Upper lobe of left lung (tissue), 6 donors: ENCODE measurements around the gene ASB15. TPM values are rescaled to one million over a fixed set of nuclear protein-coding genes. Genes with fewer than 3 reads are reported as not detected.

Source experiments
- ATAC-seq, 2 donors: fragments of 200-7000 bp; cut with Tn5 transposase; one replicate each; pipeline ENCODE4 v1.9.1; 2022; ENCODE audit warnings: mild to moderate bottlenecking in 2 of 2, moderate library complexity in 2 of 2; ENCODE audit not compliant: low FRiP score in 2 of 2
- DNase-seq, 2 donors: peaks; one replicate each; pipeline ENCODE4 v3.0.0-alpha.2; 2019 to 2020
- H3K27ac ChIP-seq, 4 donors: fragments of 200-600 bp; sonication (generic); one replicate each; pipeline ENCODE4 v1.5.1; 2016 to 2019
- H3K27me3 ChIP-seq, 4 donors: fragments of 200-600 bp; sonication (generic); one replicate each; pipeline ENCODE4 v1.5.1; 2017 to 2019
- H3K36me3 ChIP-seq, 4 donors: fragments of 200-600 bp; sonication (generic); one replicate each; pipeline ENCODE4 v1.5.1; 2016 to 2019
- H3K4me1 ChIP-seq, 4 donors: fragments of 200-600 bp; sonication (generic); one replicate each; pipeline ENCODE4 v1.5.1; 2018 to 2019
- H3K4me3 ChIP-seq, 4 donors: fragments of 200-600 bp; sonication (generic); one replicate each; pipeline ENCODE4 v1.5.1; 2017 to 2019; ENCODE audit warnings: mild to moderate bottlenecking in 2 of 4, moderate library complexity in 1 of 4
- H3K9me3 ChIP-seq, 4 donors: fragments of 200-600 bp; sonication (generic); one replicate each; pipeline ENCODE4 v1.5.1; 2018 to 2019
- EP300 ChIP-seq, 4 donors: sonication (generic); formaldehyde crosslinking; IDR thresholded peaks; one replicate each; pipeline ENCODE4 v1.5.1; 2017; ENCODE audit warnings: antibody characterized with exemption in 4 of 4, control low read depth in 2 of 4
- POLR2A ChIP-seq, 4 donors: fragments of 450-650 bp; IDR thresholded peaks; one replicate each; pipeline ENCODE4 v1.5.1; 2016 to 2017; ENCODE audit warnings: antibody characterized with exemption in 4 of 4, mild to moderate bottlenecking in 2 of 4
- POLR2AphosphoS5 ChIP-seq, 2 donors: sonication (generic); formaldehyde crosslinking; IDR thresholded peaks; one replicate each; pipeline ENCODE4 v1.5.1; 2017; ENCODE audit warnings: antibody characterized with exemption in 2 of 2
- WGBS, 2 donors: methylation state at CpG; one replicate each; pipeline ENCODE4 v1.1.5; 2017 to 2018; 5-methylcytosine and 5-hydroxymethylcytosine counted together
- total RNA-seq, 6 donors: library from RNA; depleted of rRNA in 4 of 6; stranded (reverse); fragments of >200 nt in 4 of 6; gene quantifications; one replicate each; pipeline versions ENCODE4 v1.1.0 to v1.2.1, GENCODE V29; 2016 to 2021
- TF ChIP-seq, protein P1 (sequence below), 6 experiments: fragments of 450-650 bp in 4 of 6; fragments of 200-600 bp in 2 of 6; sonication (generic) in 2 of 6; IDR thresholded peaks; one replicate each; pipeline ENCODE4 v1.5.1; 2016 to 2019; ENCODE audit warnings: antibody characterized with exemption in 6 of 6
- donor health status: DM: no; HTN: no; CAD: no; lungs with moderate emphysema.
- donor health status: DM: no; HTN: yes; CAD: no; lungs with severe emphysema.

Gene ASB15
- total RNA-seq, 6 donors from 2014 or later, result not detected

DNA sequence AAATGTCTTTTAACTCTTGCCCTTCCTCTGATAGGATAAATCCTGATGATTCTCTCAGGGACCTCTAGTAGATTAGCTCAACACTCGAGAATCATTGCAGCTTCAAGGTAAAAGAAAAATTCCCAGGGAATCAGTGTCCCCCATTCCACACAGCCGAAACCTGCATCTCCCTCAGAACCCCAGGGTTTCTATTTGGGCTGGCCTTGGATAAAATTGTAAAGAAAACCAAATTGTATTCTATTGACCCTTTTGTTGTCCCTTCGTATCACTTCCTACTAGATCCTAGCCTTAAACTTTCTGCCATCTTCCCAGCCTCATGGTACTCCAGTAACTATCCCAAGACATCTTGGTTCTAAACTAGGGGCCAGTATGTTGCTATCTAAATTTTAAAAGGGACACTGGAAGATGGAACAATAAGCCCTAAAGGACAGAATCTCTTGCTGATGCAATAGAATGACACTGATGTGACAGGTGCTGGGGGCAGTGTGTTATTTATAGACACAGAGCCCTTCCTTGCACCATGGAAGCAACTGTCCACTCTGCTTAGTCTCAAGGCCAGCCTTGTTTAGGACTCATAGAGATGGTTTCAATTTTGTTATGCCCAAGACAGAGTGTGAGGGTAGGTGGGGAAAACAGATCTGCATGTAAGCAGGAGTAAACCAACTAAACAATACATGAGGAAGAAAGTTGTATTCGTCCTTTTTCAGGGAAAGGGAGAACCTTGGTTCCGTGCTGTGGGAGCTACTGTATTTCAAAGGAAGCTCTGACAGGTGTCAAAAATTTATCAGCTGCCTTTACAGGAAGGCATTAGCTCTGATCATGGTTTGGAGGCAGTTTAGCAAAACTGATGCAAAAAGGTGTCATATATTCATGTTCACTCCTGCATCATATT, 7.6 kb downstream of the ASB15 start:
- no peak for DNase-seq
- Histone ChIP-seq H3K4me3 (no peak overlapping the region), H3K27ac (no peak overlapping the region), H3K27me3 (no peaks in the 10 kb centered on the region), H3K36me3 (no peaks in the 10 kb centered on the region), H3K9me3 (no peaks in the 10 kb centered on the region), H3K4me1 (no peaks in the 10 kb centered on the region)
- WGBS, 2 donors, result 81 to 83% methylated on average over 5 of the region's 5 CpGs
- TF ChIP-seq POLR2AphosphoS5 (IDR thresholded peaks at IDR 0.05) (no peak), POLR2A (IDR thresholded peaks at IDR 0.05) (no peak), EP300 (IDR thresholded peaks at IDR 0.05) (no peak)
- TF ChIP-seq, protein P1, sequence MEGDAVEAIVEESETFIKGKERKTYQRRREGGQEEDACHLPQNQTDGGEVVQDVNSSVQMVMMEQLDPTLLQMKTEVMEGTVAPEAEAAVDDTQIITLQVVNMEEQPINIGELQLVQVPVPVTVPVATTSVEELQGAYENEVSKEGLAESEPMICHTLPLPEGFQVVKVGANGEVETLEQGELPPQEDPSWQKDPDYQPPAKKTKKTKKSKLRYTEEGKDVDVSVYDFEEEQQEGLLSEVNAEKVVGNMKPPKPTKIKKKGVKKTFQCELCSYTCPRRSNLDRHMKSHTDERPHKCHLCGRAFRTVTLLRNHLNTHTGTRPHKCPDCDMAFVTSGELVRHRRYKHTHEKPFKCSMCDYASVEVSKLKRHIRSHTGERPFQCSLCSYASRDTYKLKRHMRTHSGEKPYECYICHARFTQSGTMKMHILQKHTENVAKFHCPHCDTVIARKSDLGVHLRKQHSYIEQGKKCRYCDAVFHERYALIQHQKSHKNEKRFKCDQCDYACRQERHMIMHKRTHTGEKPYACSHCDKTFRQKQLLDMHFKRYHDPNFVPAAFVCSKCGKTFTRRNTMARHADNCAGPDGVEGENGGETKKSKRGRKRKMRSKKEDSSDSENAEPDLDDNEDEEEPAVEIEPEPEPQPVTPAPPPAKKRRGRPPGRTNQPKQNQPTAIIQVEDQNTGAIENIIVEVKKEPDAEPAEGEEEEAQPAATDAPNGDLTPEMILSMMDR (IDR thresholded peaks at IDR 0.05), result no peak
- no peak for ATAC-seq

DNA sequence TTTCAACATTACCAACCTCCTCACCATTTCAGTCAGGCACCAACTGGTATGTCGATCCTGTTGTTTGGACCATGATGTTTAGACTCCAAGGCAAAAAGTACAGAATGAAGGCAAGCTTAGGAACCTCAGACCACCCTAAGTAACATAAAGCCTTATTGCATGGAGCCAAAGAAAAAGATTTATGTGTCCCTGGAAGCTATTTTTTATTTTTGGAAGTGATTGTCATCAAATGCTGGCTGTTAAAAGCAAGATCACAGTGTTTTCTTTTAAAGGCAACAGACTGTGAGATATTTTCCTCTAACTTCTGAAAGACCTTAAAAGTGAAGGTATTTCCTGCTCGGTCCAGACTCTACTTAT, 8.2 kb downstream of the ASB15 start:
- no peaks in the 10 kb centered on the region for H3K36me3 ChIP-seq
- no peak for DNase-seq
- no peak for ATAC-seq

DNA sequence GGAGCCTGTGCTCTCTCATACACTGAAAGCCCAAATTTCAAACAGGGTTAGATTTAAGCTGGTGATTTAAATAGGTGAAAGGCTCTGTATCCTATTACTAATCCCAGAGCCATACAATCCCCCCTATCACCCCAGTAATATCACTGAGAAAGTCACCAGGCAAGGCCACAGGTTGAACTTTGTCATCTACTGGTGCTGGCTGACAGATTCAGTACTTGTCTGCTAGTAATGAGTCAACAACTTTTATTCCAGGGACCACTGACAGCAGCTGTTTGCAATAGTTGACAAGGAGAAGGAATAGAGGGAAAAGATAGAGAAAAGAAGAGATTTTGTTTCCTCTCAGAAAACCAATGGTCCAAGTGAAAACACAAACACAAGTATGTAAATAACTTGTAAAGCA, 10.4 kb downstream of the ASB15 start:
- Histone ChIP-seq H3K27me3 (no peaks in the 10 kb centered on the region), H3K9me3 (no peaks in the 10 kb centered on the region), H3K36me3 (no peaks in the 10 kb centered on the region), H3K4me1 (peaks cover 0 to 4% (median 0%) of the 10 kb centered on the region in 4 donors), H3K27ac (no peak overlapping the region), H3K4me3 (no peak overlapping the region)
- TF ChIP-seq POLR2A (IDR thresholded peaks at IDR 0.05), result no peak
- TF ChIP-seq, protein P1 (IDR thresholded peaks at IDR 0.05), result no peak
- TF ChIP-seq POLR2AphosphoS5 (IDR thresholded peaks at IDR 0.05), result no peak
- TF ChIP-seq EP300 (IDR thresholded peaks at IDR 0.05), result no peak
- no peak for DNase-seq
- ATAC-seq, result no peak

More for the DNA sequence above, 8.2 kb downstream of the ASB15 start:
- Histone ChIP-seq H3K4me3 (no peak overlapping the region), H3K9me3 (no peaks in the 10 kb centered on the region), H3K27ac (no peak overlapping the region), H3K27me3 (no peaks in the 10 kb centered on the region), H3K4me1 (no peaks in the 10 kb centered on the region)
- TF ChIP-seq POLR2AphosphoS5 (IDR thresholded peaks at IDR 0.05), result no peak
- TF ChIP-seq, protein P1 (IDR thresholded peaks at IDR 0.05), result no peak
- TF ChIP-seq EP300 (IDR thresholded peaks at IDR 0.05), result no peak
- TF ChIP-seq POLR2A (IDR thresholded peaks at IDR 0.05), result no peak
- 78 to 88% methylated on average over 2 of the region's 2 CpGs for WGBS, 2 donors

DNA sequence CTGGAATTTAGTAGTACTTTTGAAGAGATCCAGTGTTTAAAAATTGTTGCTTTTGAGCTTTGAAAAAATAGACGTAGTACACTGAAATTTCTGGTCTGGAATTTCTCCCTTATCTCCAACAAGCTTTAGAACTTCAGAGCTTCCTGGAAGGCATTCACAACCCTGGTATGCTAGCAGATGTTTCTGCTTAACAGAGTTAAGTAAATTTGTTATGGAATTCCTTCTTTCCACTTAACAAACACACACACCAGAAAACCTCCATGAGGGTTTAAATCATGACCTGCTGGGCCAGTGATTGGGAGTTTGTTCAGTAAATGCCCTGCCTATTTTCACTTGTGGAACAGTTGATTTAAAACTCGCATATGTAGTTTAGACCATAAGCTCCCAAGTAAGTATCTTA, 13.7 kb downstream of the ASB15 start:
- no peaks in the 10 kb centered on the region for H3K36me3 ChIP-seq
- no peaks in the 10 kb centered on the region for H3K27me3 ChIP-seq
- TF ChIP-seq POLR2AphosphoS5 (IDR thresholded peaks at IDR 0.05) (no peak), POLR2A (IDR thresholded peaks at IDR 0.05) (no peak), EP300 (IDR thresholded peaks at IDR 0.05) (no peak)
- TF ChIP-seq, protein P1 (IDR thresholded peaks at IDR 0.05), result no peak
- H3K9me3 ChIP-seq, result no peaks in the 10 kb centered on the region
- DNase-seq (no peak), ATAC-seq (peak in 1 of 2 donors; percentile 23)
- H3K4me1 ChIP-seq, result peaks cover 0 to 4% (median 0%) of the 10 kb centered on the region in 4 donors
- no peak overlapping the region for H3K4me3 ChIP-seq
- 32 to 48% methylated on average over 2 of the region's 2 CpGs for WGBS, 2 donors
- no peak overlapping the region for H3K27ac ChIP-seq

DNA sequence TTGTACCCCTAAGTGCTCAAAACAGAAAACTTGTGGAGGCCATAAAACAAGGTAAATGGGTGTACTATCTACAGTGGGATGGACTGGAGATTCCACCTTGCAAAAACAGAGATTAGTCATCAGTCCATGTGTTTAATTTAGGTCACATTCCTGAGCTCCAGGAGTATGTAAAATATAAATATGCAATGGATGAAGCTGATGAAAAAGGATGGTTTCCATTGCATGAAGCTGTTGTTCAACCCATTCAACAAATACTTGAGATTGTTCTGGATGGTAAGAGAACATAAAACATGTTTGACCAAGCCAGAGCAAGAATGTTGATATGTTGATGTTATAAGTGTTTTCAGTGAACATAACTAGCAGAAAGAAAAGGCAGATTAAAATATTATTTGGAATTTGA, 14.6 kb downstream of the ASB15 start:
- no peak overlapping the region for H3K27ac ChIP-seq
- DNase-seq, result no peak

More for the DNA sequence above, 14.6 kb downstream of the ASB15 start:
- TF ChIP-seq EP300 (IDR thresholded peaks at IDR 0.05), result no peak
- TF ChIP-seq, protein P1 (IDR thresholded peaks at IDR 0.05), result no peak
- H3K36me3 ChIP-seq, result no peaks in the 10 kb centered on the region
- peaks cover 0 to 4% (median 0%) of the 10 kb centered on the region in 4 donors for H3K4me1 ChIP-seq
- H3K9me3 ChIP-seq, result no peaks in the 10 kb centered on the region
- H3K4me3 ChIP-seq, result no peak overlapping the region
- no peaks in the 10 kb centered on the region for H3K27me3 ChIP-seq
- no peak for ATAC-seq
